PC-3 (cell line): ENCODE data around the gene DDT. TPM values are rescaled to one million over a fixed set of nuclear protein-coding genes. Genes with fewer than 3 reads are reported as not detected.
A peak's percentile ranks its signal among the peaks of the same experiment; 100 is the strongest.
"Not testable (repeated sequence)": the region's sequence is repeated elsewhere in the genome, so short reads cannot be mapped to it uniquely, and the experiment has no call there.

Experiments used
- ATAC-seq: fragments of 200-7000 bp; cut with Tn5 transposase; 2 replicates; pipeline ENCODE4 v1.9.1; 2020; ENCODE audit warnings: mild to moderate bottlenecking, moderate library complexity
- BruUV-seq: library from RNA; stranded (reverse); fragments of 400-500 nt; replicated peaks from 2 replicates; lab custom pipeline; 2021; lab: Mats Ljungman, UMichigan
- CTCF ChIA-PET: fragments of 300-600 bp; sonication (Branson Sonifier 250); formaldehyde crosslinking; loops from one replicate; lab custom pipeline; 2022; ENCODE audit warnings: antibody characterized with exemption; lab: Charles Lee
- POLR2A ChIA-PET: fragments of 300-600 bp; sonication (Branson Sonifier 250); formaldehyde crosslinking; loops from one replicate; lab custom pipeline; 2022; ENCODE audit warnings: antibody characterized with exemption; ENCODE audit not compliant: unreplicated experiment; lab: Charles Lee
- DNase-seq: peaks from one replicate; pipeline ENCODE4 v3.0.0-alpha.2; 2015
- H2AFZ ChIP-seq: fragments of 300-600 bp; sonication (generic); 2 replicates; pipeline ENCODE4 v1.6.0; 2016; ENCODE audit warnings: antibody characterized with exemption, low read length
- H3F3A ChIP-seq: fragments of 300-600 bp; sonication (generic); one replicate; pipeline ENCODE4 v1.6.0; 2017; ENCODE audit warnings: antibody characterized with exemption, low read length, control low read depth, mild to moderate bottlenecking; ENCODE audit not compliant: unreplicated experiment
- H3K27ac ChIP-seq: fragments of 300-600 bp; sonication (generic); 2 replicates; pipeline ENCODE4 v1.5.1; 2016; ENCODE audit warnings: mild to moderate bottlenecking, low read length
- H3K27me3 ChIP-seq: fragments of 300-600 bp; sonication (generic); 2 replicates; pipeline ENCODE4 v1.6.1; 2016; ENCODE audit warnings: low read length, mixed read lengths
- H3K36me3 ChIP-seq: fragments of 300-600 bp; sonication (generic); 2 replicates; pipeline ENCODE4 v1.6.1; 2016; ENCODE audit warnings: low read depth, mixed run types, low read length, mixed read lengths
- H3K4me1 ChIP-seq: fragments of 300-600 bp; sonication (generic); 2 replicates; pipeline ENCODE4 v1.5.1; 2016; ENCODE audit warnings: low read length; ENCODE audit not compliant: insufficient read depth
- H3K4me2 ChIP-seq: fragments of 300-600 bp; sonication (generic); 2 replicates; pipeline ENCODE4 v1.6.0; 2016; ENCODE audit warnings: low read length
- H3K4me3 ChIP-seq: fragments of 300-600 bp; sonication (generic); 2 replicates; pipeline ENCODE4 v1.5.1; 2016; ENCODE audit warnings: mild to moderate bottlenecking, low read length, mixed read lengths
- H3K79me2 ChIP-seq: fragments of 300-600 bp; sonication (generic); 2 replicates; pipeline ENCODE4 v1.6.1; 2017; ENCODE audit warnings: low read length, mixed read lengths
- H3K9ac ChIP-seq: fragments of 300-600 bp; sonication (generic); 2 replicates; pipeline ENCODE4 v1.6.0; 2016; ENCODE audit warnings: mild to moderate bottlenecking, low read length
- H3K9me2 ChIP-seq: fragments of 300-600 bp; sonication (generic); replicated peaks from 2 replicates; pipeline ENCODE4 v1.6.1; 2016; ENCODE audit warnings: mixed run types, low read length, mixed read lengths
- H3K9me3 ChIP-seq: fragments of 300-600 bp; sonication (generic); 2 replicates; pipeline ENCODE4 v1.6.1; 2016; ENCODE audit warnings: low read length, mixed read lengths
- H4K20me1 ChIP-seq: fragments of 300-600 bp; sonication (generic); 2 replicates; pipeline ENCODE4 v1.6.1; 2016; ENCODE audit warnings: low read length, mixed read lengths
- EZH2 ChIP-seq: fragments of 300-600 bp; sonication (generic); IDR thresholded peaks from one replicate; pipeline ENCODE4 v1.6.1; 2017; ENCODE audit warnings: antibody characterized with exemption, mild to moderate bottlenecking, low read length; ENCODE audit not compliant: unreplicated experiment
- EZH2phosphoT487 ChIP-seq: fragments of 300-600 bp; sonication (generic); IDR thresholded peaks from 2 replicates; pipeline ENCODE4 v1.6.1; 2018; ENCODE audit warnings: mild to moderate bottlenecking, antibody characterized with exemption, low read length, borderline replicate concordance
- intact Hi-C: fragments of 100-400 bp; cut with micrococcal nuclease; formaldehyde crosslinking; loops from 2 replicates; pipeline ENCODE4 v1.9.0; 2023
- total RNA-seq: library from RNA; depleted of rRNA; stranded (reverse); fragments of >200 nt; gene quantifications from 2 replicates; pipeline ENCODE4 v1.2.3, GENCODE V29; 2014
- TF ChIP-seq, protein P1 (sequence below): fragments of 300-600 bp; sonication (generic); conservative IDR thresholded peaks from 2 replicates; pipeline ENCODE4 v1.5.1; 2017; ENCODE audit warnings: antibody characterized with exemption, low read depth, mild to moderate bottlenecking, low read length

The DDT gene
- total RNA-seq, 1 experiment from 2014 or later = 203 TPM

DNA sequence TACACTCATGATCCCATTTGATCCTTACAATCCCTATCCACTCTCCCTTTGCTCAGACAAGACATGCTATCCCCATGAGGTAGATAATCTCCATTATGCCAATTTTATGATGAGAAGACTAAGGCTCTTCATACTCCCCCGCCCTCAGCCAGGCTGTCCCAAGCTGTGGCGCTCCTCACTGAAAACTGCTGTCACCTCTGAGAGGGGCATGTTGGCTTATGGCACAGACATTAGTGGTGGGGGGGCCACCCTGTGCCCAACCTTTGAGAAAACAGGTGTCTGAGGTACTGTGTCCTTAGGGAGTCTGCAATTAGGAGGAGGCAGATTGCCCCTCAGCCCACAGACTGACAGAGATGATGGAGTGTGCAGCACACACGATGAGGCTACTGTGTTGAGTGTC lies 5.2 kb downstream of the DDT start:
- H3K79me2 ChIP-seq = peaks cover 21% of the 10 kb centered on the region
- no peak overlapping the region for H3K4me3 ChIP-seq
- H3K9me2 ChIP-seq = no peaks in the 10 kb centered on the region
- no peak overlapping the region for H2AFZ ChIP-seq
- H3K9ac ChIP-seq = no peak overlapping the region
- no peaks in the 10 kb centered on the region for H4K20me1 ChIP-seq
- H3K9me3 ChIP-seq = no peaks in the 10 kb centered on the region
- no peak overlapping the region for H3K27ac ChIP-seq
- no peak for TF ChIP-seq EZH2
- TF ChIP-seq, protein P1, sequence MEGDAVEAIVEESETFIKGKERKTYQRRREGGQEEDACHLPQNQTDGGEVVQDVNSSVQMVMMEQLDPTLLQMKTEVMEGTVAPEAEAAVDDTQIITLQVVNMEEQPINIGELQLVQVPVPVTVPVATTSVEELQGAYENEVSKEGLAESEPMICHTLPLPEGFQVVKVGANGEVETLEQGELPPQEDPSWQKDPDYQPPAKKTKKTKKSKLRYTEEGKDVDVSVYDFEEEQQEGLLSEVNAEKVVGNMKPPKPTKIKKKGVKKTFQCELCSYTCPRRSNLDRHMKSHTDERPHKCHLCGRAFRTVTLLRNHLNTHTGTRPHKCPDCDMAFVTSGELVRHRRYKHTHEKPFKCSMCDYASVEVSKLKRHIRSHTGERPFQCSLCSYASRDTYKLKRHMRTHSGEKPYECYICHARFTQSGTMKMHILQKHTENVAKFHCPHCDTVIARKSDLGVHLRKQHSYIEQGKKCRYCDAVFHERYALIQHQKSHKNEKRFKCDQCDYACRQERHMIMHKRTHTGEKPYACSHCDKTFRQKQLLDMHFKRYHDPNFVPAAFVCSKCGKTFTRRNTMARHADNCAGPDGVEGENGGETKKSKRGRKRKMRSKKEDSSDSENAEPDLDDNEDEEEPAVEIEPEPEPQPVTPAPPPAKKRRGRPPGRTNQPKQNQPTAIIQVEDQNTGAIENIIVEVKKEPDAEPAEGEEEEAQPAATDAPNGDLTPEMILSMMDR = no peak
- TF ChIP-seq EZH2phosphoT487 = no peak
- POLR2A ChIA-PET = no interaction called here
- H3K4me2 ChIP-seq = no peak overlapping the region
- H3K4me1 ChIP-seq = no peaks in the 10 kb centered on the region
- H3F3A ChIP-seq = no peaks in the 10 kb centered on the region
- CTCF ChIA-PET = no interaction called here
- intact Hi-C loops = no loop called here
- no TSS peak for BruUV-seq
- ATAC-seq (no peak), DNase-seq (no peak)
- H3K36me3 ChIP-seq = peaks cover 23% of the 10 kb centered on the region
- no peaks in the 10 kb centered on the region for H3K27me3 ChIP-seq

DNA sequence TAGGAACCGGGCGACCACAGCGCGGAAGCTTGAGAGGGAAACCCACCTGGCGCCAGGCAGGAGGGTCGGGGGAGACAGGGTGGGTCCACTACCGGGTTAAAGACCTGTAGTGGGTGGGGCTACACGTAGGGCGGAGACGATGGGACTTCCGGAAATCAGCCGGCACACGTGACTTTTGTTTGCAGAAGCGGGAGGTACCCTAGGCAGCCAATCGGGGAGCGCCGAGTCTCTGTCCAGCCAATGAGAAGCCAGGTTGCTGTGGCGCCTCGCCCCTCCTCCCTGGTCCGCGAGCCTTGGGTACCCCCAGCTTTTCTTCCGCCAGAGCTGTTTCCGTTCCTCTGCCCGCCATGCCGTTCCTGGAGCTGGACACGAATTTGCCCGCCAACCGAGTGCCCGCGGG lies 7.7 kb downstream of the DDT start, which contains the start of gene DDTL:
Gene DDTL, plus strand, starts transcription at position 321 of the 400 bp plus-strand sequence. Its CDS starts 27 bp downstream, at position 348.
- H3K27ac ChIP-seq, BruUV-seq, H3F3A ChIP-seq, H3K9me3 ChIP-seq, H3K9me2 ChIP-seq, DNase-seq, H4K20me1 ChIP-seq, H2AFZ ChIP-seq, POLR2A ChIA-PET, CTCF ChIA-PET, H3K4me3 ChIP-seq, intact Hi-C loops, H3K27me3 ChIP-seq, H3K9ac ChIP-seq, H3K4me2 ChIP-seq, H3K4me1 ChIP-seq: not testable (repeated sequence)
- H3K36me3 ChIP-seq = peaks cover 20% of the 10 kb centered on the region
- peaks cover 16% of the 10 kb centered on the region for H3K79me2 ChIP-seq
- peak; percentile 92 for ATAC-seq

DNA sequence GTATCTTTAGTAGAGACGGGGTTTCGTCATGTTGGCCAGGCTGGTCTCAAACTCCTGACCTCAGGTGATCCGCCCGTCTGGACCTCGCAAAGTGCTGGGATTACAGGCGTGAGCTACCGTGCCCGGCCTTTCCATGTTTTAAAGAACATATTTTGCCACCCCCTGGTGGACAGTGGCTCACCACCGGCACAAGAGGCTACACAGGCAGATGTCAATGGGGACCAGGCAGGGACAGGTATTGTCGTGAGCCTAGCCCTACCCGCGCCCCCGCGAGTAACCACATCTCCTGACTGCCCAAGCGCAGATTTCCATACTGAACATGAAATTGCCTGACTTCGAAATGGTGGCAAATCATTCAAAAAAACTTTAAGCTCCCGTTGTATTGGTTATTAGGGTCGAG lies 8.1 kb downstream of the DDT start:
- H3K27ac ChIP-seq, H3K9me2 ChIP-seq, BruUV-seq, H3F3A ChIP-seq, H3K9me3 ChIP-seq, H3K9ac ChIP-seq, H4K20me1 ChIP-seq, H3K4me2 ChIP-seq, DNase-seq, H2AFZ ChIP-seq, H3K4me1 ChIP-seq, H3K27me3 ChIP-seq, POLR2A ChIA-PET, intact Hi-C loops, H3K4me3 ChIP-seq, CTCF ChIA-PET: not testable (repeated sequence)
- peaks cover 15% of the 10 kb centered on the region for H3K36me3 ChIP-seq
- peak; percentile 48 for ATAC-seq
- H3K79me2 ChIP-seq = peaks cover 11% of the 10 kb centered on the region

DNA sequence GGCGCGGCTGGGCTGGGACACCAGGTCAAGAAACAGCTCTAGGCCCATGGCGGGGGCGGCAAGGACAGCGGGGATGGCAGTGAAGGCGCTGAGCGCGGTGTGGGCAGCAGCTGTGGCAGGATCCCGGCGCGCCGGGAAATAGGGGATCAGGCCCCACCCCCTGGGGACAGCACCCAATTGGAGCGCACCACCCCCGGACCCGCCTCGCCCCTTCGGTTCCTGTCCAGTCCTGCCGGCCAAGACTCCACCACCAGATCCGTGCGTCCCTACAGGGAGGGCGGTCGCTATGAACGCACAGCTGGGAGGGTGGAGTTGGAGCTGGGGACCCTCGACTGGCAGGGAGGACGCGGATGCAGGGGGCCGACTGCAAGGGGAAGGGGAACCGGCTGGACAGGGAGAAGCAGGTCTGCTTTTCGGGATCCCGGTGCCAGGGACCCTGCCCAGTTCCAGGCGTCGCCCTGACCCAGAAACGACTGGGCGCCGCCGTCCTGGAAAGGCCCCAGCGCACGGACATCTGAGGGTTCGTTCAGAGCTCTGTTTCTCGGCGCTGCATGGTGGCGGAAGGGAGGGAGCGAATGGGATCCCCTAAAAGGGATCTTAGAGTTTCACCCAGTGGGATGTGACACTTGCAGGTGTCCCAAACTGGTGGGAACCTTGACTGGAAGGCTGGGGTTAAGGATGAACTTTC lies 13.0 kb downstream of the DDT start, which contains the start of gene GSTT2B:
Gene GSTT2B, minus strand, starts transcription at position 112 of the 688 bp plus-strand sequence. Its CDS starts 64 bp downstream, at position 48.
- H3K4me1 ChIP-seq, BruUV-seq, DNase-seq, H3K9me2 ChIP-seq, H3K27me3 ChIP-seq, H3K79me2 ChIP-seq, intact Hi-C loops, H4K20me1 ChIP-seq, H3K27ac ChIP-seq, H2AFZ ChIP-seq, H3K9me3 ChIP-seq, H3K9ac ChIP-seq, CTCF ChIA-PET, H3K4me2 ChIP-seq, H3F3A ChIP-seq, POLR2A ChIA-PET, H3K4me3 ChIP-seq, H3K36me3 ChIP-seq: not testable (repeated sequence)
- peak; percentile 89 for ATAC-seq
